GM12892 (cell line): Measurements from ENCODE around the gene SHANK1.

Experiments used
- POLR2AphosphoS5 ChIP-seq: IDR thresholded peaks from 2 replicates; pipeline ENCODE4 v1.6.1; 2011; ENCODE audit warnings: low read depth, low read length, control low read depth
- TAF1 ChIP-seq: IDR thresholded peaks from 2 replicates; pipeline ENCODE4 v1.6.1; 2011; ENCODE audit warnings: low read depth, mild to moderate bottlenecking, control low read depth, low read length, borderline replicate concordance

DNA sequence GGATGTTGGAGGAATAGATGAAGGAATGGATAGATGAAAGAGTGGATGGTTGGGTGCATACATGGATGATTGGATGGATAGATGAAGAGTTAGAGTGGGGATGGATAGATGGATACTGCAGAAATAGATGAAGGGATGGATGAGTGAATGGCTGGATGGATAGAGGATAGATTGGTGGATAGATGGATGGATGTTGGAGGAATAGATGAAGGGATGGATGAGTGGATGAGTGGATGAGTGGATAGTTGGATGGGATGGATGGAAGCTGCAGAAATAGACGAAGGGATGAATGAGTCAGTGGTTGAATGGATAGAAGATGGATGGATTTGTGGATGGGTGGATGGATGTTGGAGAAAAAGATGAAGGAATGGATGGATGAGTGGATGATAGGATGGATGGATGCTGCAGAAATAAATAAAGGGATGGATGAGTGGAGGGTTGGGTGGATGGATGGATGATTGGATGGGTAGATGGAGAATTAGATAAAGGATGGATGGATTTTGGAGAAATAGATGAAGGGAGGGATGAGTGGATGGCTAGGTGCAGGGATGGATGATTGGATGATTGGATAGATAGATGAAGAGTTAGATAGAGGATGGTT is 75.2 kb downstream of the SHANK1 start:
- TF ChIP-seq TAF1 (no peak), POLR2AphosphoS5 (no peak)
